Measurements from ENCODE around the gene GRPEL2.

Gene GRPEL2

GRCh38 chr5:149340920-149341319 is 4.4 kb upstream of the GRPEL2 start:
- H3K4me3 ChIP-seq (ENCODE audit: low read depth, low read length), result no peak overlapping the region
- H3K4me1 ChIP-seq (ENCODE audit: control insufficient read depth, insufficient read depth, low read length, unreplicated experiment), result peaks cover 11% of the 10 kb centered on the region
- no peak overlapping the region for H2AFZ ChIP-seq (ENCODE audit: low read length, unreplicated experiment)
- H3K27ac ChIP-seq (ENCODE audit: low read depth, low read length), result no peak overlapping the region
- H3K79me2 ChIP-seq (ENCODE audit: control insufficient read depth, insufficient read depth, low read length, unreplicated experiment), result peaks cover 5% of the 10 kb centered on the region
- no peaks in the 10 kb centered on the region for H3K27me3 ChIP-seq (ENCODE audit: insufficient read depth, low read length)
- peaks cover 4% of the 10 kb centered on the region; the same call in 1 of the 2 replicates for H3K36me3 ChIP-seq (ENCODE audit: insufficient read depth, low read length)

GRCh38 chr5:149341876-149342275 is 3.4 kb upstream of the GRPEL2 start:
- Histone ChIP-seq H3K4me3 (ENCODE audit: low read depth, low read length) (no peak overlapping the region), H3K36me3 (ENCODE audit: insufficient read depth, low read length) (no peaks in the 10 kb centered on the region), H3K27me3 (ENCODE audit: insufficient read depth, low read length) (no peaks in the 10 kb centered on the region), H3K27ac (ENCODE audit: low read depth, low read length) (no peak overlapping the region), H2AFZ (ENCODE audit: low read length, unreplicated experiment) (no peak overlapping the region), H3K79me2 (ENCODE audit: control insufficient read depth, insufficient read depth, low read length, unreplicated experiment) (peaks cover 13% of the 10 kb centered on the region), H3K4me1 (ENCODE audit: control insufficient read depth, insufficient read depth, low read length, unreplicated experiment) (peaks cover 12% of the 10 kb centered on the region)

- H2AFZ ChIP-seq (ENCODE audit: low read length, unreplicated experiment), result no peak overlapping the region
- H3K79me2 ChIP-seq (ENCODE audit: control insufficient read depth, insufficient read depth, low read length, unreplicated experiment), result peaks cover 27% of the 10 kb centered on the region
- peaks cover 1% of the 10 kb centered on the region; the same call in 1 of the 2 replicates for H3K36me3 ChIP-seq (ENCODE audit: insufficient read depth, low read length)
- H3K4me1 ChIP-seq (ENCODE audit: control insufficient read depth, insufficient read depth, low read length, unreplicated experiment), result peaks cover 13% of the 10 kb centered on the region
- no peaks in the 10 kb centered on the region for H3K27me3 ChIP-seq (ENCODE audit: insufficient read depth, low read length)
- no peak overlapping the region for H3K27ac ChIP-seq (ENCODE audit: low read depth, low read length)
- H3K4me3 ChIP-seq (ENCODE audit: low read depth, low read length), result no peak overlapping the region; the same call in 1 of the 2 replicates
Observed at GRCh38 chr5:149344151-149344550, 1.1 kb upstream of the GRPEL2 start.

- Histone ChIP-seq H3K36me3 (ENCODE audit: insufficient read depth, low read length) (peaks cover 17% of the 10 kb centered on the region), H3K4me3 (ENCODE audit: low read depth, low read length) (peak overlapping the region; percentile 93), H3K4me1 (ENCODE audit: control insufficient read depth, insufficient read depth, low read length, unreplicated experiment) (peaks cover 13% of the 10 kb centered on the region), H3K79me2 (ENCODE audit: control insufficient read depth, insufficient read depth, low read length, unreplicated experiment) (peaks cover 32% of the 10 kb centered on the region), H2AFZ (ENCODE audit: low read length, unreplicated experiment) (peak overlapping the region; percentile 61), H3K27ac (ENCODE audit: low read depth, low read length) (peak overlapping the region; percentile 51), H3K27me3 (ENCODE audit: insufficient read depth, low read length) (no peaks in the 10 kb centered on the region)
Observed at GRCh38 chr5:149345892-149346222, 558 bp downstream of the GRPEL2 start.

- Histone ChIP-seq H3K4me1 (ENCODE audit: control insufficient read depth, insufficient read depth, low read length, unreplicated experiment) (peaks cover 13% of the 10 kb centered on the region), H2AFZ (ENCODE audit: low read length, unreplicated experiment) (no peak overlapping the region), H3K36me3 (ENCODE audit: insufficient read depth, low read length) (peaks cover 39% of the 10 kb centered on the region), H3K27ac (ENCODE audit: low read depth, low read length) (no peak overlapping the region), H3K4me3 (ENCODE audit: low read depth, low read length) (no peak overlapping the region), H3K27me3 (ENCODE audit: insufficient read depth, low read length) (no peaks in the 10 kb centered on the region), H3K79me2 (ENCODE audit: control insufficient read depth, insufficient read depth, low read length, unreplicated experiment) (peaks cover 32% of the 10 kb centered on the region)
Observed at GRCh38 chr5:149348518-149348917, 3.2 kb downstream of the GRPEL2 start.

- Histone ChIP-seq H3K4me1 (ENCODE audit: control insufficient read depth, insufficient read depth, low read length, unreplicated experiment) (peaks cover 13% of the 10 kb centered on the region), H3K27me3 (ENCODE audit: insufficient read depth, low read length) (no peaks in the 10 kb centered on the region), H2AFZ (ENCODE audit: low read length, unreplicated experiment) (no peak overlapping the region), H3K79me2 (ENCODE audit: control insufficient read depth, insufficient read depth, low read length, unreplicated experiment) (peaks cover 32% of the 10 kb centered on the region), H3K4me3 (ENCODE audit: low read depth, low read length) (no peak overlapping the region), H3K36me3 (ENCODE audit: insufficient read depth, low read length) (peaks cover 39% of the 10 kb centered on the region), H3K27ac (ENCODE audit: low read depth, low read length) (no peak overlapping the region)
Observed at GRCh38 chr5:149349382-149349781, 4.1 kb downstream of the GRPEL2 start.

GRCh38 chr5:149352169-149352568 is 6.9 kb downstream of the GRPEL2 start:
- H3K79me2 ChIP-seq (ENCODE audit: control insufficient read depth, insufficient read depth, low read length, unreplicated experiment), result peaks cover 16% of the 10 kb centered on the region
- H2AFZ ChIP-seq (ENCODE audit: low read length, unreplicated experiment), result no peak overlapping the region
- H3K27ac ChIP-seq (ENCODE audit: low read depth, low read length), result no peak overlapping the region
- no peaks in the 10 kb centered on the region for H3K27me3 ChIP-seq (ENCODE audit: insufficient read depth, low read length)
- H3K36me3 ChIP-seq (ENCODE audit: insufficient read depth, low read length), result peaks cover 39% of the 10 kb centered on the region
- no peak overlapping the region for H3K4me3 ChIP-seq (ENCODE audit: low read depth, low read length)
- peaks cover 13% of the 10 kb centered on the region for H3K4me1 ChIP-seq (ENCODE audit: control insufficient read depth, insufficient read depth, low read length, unreplicated experiment)

- Histone ChIP-seq H3K27ac (ENCODE audit: low read depth, low read length) (no peak overlapping the region), H2AFZ (ENCODE audit: low read length, unreplicated experiment) (no peak overlapping the region), H3K27me3 (ENCODE audit: insufficient read depth, low read length) (no peaks in the 10 kb centered on the region), H3K36me3 (ENCODE audit: insufficient read depth, low read length) (peaks cover 39% of the 10 kb centered on the region), H3K4me1 (ENCODE audit: control insufficient read depth, insufficient read depth, low read length, unreplicated experiment) (peaks cover 9% of the 10 kb centered on the region), H3K79me2 (ENCODE audit: control insufficient read depth, insufficient read depth, low read length, unreplicated experiment) (peaks cover 5% of the 10 kb centered on the region), H3K4me3 (ENCODE audit: low read depth, low read length) (no peak overlapping the region)
Observed at GRCh38 chr5:149353911-149354310, 8.6 kb downstream of the GRPEL2 start.

- Histone ChIP-seq H3K79me2 (ENCODE audit: control insufficient read depth, insufficient read depth, low read length, unreplicated experiment) (no peaks in the 10 kb centered on the region), H3K36me3 (ENCODE audit: insufficient read depth, low read length) (peaks cover 23% of the 10 kb centered on the region), H2AFZ (ENCODE audit: low read length, unreplicated experiment) (no peak overlapping the region), H3K4me3 (ENCODE audit: low read depth, low read length) (no peak overlapping the region), H3K4me1 (ENCODE audit: control insufficient read depth, insufficient read depth, low read length, unreplicated experiment) (peaks cover 11% of the 10 kb centered on the region), H3K27me3 (ENCODE audit: insufficient read depth, low read length) (no peaks in the 10 kb centered on the region), H3K27ac (ENCODE audit: low read depth, low read length) (peak overlapping the region; percentile 26; the same call in 1 of the 2 replicates)
Observed at GRCh38 chr5:149355688-149356087, 10.4 kb downstream of the GRPEL2 start.

- Histone ChIP-seq H2AFZ (ENCODE audit: low read length, unreplicated experiment) (no peak overlapping the region), H3K27ac (ENCODE audit: low read depth, low read length) (no peak overlapping the region; the same call in 1 of the 2 replicates), H3K79me2 (ENCODE audit: control insufficient read depth, insufficient read depth, low read length, unreplicated experiment) (no peaks in the 10 kb centered on the region), H3K4me3 (ENCODE audit: low read depth, low read length) (no peak overlapping the region), H3K4me1 (ENCODE audit: control insufficient read depth, insufficient read depth, low read length, unreplicated experiment) (peaks cover 11% of the 10 kb centered on the region), H3K36me3 (ENCODE audit: insufficient read depth, low read length) (peaks cover 18% of the 10 kb centered on the region), H3K27me3 (ENCODE audit: insufficient read depth, low read length) (no peaks in the 10 kb centered on the region)
Observed at GRCh38 chr5:149356391-149356790, 11.1 kb downstream of the GRPEL2 start.

- Histone ChIP-seq H2AFZ (ENCODE audit: low read length, unreplicated experiment) (peak within 1 kb of the TSS; percentile 77), H3K4me1 (ENCODE audit: control insufficient read depth, insufficient read depth, low read length, unreplicated experiment) (peaks cover 11% of the 10 kb centered on the region), H3K79me2 (ENCODE audit: control insufficient read depth, insufficient read depth, low read length, unreplicated experiment) (no peaks in the 10 kb centered on the region), H3K27ac (ENCODE audit: low read depth, low read length) (no peak within 1 kb of the TSS), H3K36me3 (ENCODE audit: insufficient read depth, low read length) (peaks cover 10% of the 10 kb centered on the region), H3K27me3 (ENCODE audit: insufficient read depth, low read length) (no peaks in the 10 kb centered on the region), H3K4me3 (ENCODE audit: low read depth, low read length) (peak within 1 kb of the TSS; percentile 89)
Observed at GRCh38 chr5:149357370-149358293, 12.3 kb downstream of the GRPEL2 start, which contains the start of gene PCYOX1L. TSS of gene PCYOX1L (plus strand) at chr5:149358046. CDS start at chr5:149358069, 23 bp downstream.

All from ACC112 (cell line).